ENCODE results near the gene NRDC. TPM values are rescaled to one million over a fixed set of nuclear protein-coding genes. Genes with fewer than 3 reads are reported as not detected.

NRDC gene
- total RNA-seq, 1 donor from 2014 or later = 127 TPM

DNA sequence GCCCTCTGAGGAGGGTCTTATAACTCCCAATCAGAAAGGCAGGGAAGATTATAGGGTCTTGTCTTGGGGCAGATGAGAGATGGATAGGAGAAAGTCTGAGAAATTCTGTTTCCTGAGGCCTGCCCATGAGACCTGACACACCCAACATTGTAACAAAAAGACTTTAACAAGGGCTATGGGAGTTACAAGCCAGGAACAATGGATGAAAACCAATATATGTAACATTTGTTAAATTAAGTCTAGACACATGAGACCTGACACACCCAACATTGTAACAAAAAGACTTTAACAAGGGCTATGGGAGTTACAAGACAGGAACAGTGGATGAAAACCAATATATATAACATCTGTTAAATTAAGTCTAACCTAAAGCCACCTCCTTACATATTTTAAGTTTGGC, 21.8 kb downstream of the NRDC start:
- no peaks in the 10 kb centered on the region for H3K36me3 Mint-ChIP-seq (ENCODE audit: unreplicated experiment)
- no peak overlapping the region for H3K27ac Mint-ChIP-seq (ENCODE audit: unreplicated experiment)
- no peaks in the 10 kb centered on the region for H3K9me3 Mint-ChIP-seq (ENCODE audit: unreplicated experiment)

DNA sequence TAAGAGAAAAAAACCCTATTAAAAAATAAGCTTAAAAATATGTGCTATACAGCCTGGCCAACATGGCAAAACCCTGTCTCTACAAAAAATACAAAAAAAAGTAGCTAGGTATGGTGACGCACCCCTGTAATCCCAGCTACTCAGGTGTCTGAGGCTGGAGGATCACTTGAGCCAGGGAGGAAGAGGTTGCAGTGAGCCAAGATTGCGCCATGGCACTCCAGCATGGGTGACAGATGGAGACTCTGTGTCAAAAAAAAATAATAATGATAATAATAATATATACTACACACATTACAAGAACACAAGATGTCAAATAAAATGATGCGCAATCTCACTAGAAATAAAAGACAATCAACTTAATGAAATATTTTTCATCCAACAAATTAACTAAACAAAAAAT, 22.9 kb downstream of the NRDC start:
- no peaks in the 10 kb centered on the region for H3K36me3 Mint-ChIP-seq (ENCODE audit: unreplicated experiment)
- DNase-seq = no peak
- TF ChIP-seq, protein P1, sequence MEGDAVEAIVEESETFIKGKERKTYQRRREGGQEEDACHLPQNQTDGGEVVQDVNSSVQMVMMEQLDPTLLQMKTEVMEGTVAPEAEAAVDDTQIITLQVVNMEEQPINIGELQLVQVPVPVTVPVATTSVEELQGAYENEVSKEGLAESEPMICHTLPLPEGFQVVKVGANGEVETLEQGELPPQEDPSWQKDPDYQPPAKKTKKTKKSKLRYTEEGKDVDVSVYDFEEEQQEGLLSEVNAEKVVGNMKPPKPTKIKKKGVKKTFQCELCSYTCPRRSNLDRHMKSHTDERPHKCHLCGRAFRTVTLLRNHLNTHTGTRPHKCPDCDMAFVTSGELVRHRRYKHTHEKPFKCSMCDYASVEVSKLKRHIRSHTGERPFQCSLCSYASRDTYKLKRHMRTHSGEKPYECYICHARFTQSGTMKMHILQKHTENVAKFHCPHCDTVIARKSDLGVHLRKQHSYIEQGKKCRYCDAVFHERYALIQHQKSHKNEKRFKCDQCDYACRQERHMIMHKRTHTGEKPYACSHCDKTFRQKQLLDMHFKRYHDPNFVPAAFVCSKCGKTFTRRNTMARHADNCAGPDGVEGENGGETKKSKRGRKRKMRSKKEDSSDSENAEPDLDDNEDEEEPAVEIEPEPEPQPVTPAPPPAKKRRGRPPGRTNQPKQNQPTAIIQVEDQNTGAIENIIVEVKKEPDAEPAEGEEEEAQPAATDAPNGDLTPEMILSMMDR (IDR thresholded peaks at IDR 0.05; ENCODE audit: partially characterized antibody, unreplicated experiment) = no peak
- no peaks in the 10 kb centered on the region for H3K9me3 Mint-ChIP-seq (ENCODE audit: unreplicated experiment)
- H3K4me3 Mint-ChIP-seq (ENCODE audit: unreplicated experiment) = no peak overlapping the region
- H3K27me3 Mint-ChIP-seq (ENCODE audit: unreplicated experiment) = no peaks in the 10 kb centered on the region
- no peak overlapping the region for H3K27ac Mint-ChIP-seq (ENCODE audit: unreplicated experiment)
- peaks cover 5% of the 10 kb centered on the region for H3K4me1 Mint-ChIP-seq (ENCODE audit: low read depth, unreplicated experiment)

More for the DNA sequence above, 21.8 kb downstream of the NRDC start:
- Mint-ChIP-seq H3K4me1 (ENCODE audit: low read depth, unreplicated experiment) (peaks cover 1% of the 10 kb centered on the region), H3K4me3 (ENCODE audit: unreplicated experiment) (no peak overlapping the region), H3K27me3 (ENCODE audit: unreplicated experiment) (no peaks in the 10 kb centered on the region)
- DNase-seq = no peak
- TF ChIP-seq, protein P1 (IDR thresholded peaks at IDR 0.05; ENCODE audit: partially characterized antibody, unreplicated experiment) = no peak

DNA sequence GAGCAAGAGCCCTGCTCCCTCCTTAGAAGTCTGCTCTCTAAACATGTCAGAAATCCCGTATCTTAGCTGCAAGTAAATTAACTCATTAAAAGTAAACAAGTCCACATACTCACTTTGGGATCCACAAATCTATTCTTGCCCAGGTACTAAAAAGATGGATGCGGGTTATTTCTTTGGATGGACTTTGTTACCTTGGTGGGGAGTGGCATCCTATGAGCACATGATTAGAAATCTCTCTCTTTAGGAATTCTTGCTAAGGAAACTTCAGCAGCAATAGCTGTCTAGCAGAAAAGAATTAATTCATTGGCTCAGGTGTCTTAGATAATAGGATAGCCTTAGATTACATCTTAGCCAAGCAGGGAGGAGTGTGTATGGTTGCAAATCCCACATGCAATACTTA, 25.2 kb downstream of the NRDC start:
- Mint-ChIP-seq H3K27ac (ENCODE audit: unreplicated experiment) (no peak overlapping the region), H3K36me3 (ENCODE audit: unreplicated experiment) (no peaks in the 10 kb centered on the region), H3K4me3 (ENCODE audit: unreplicated experiment) (no peak overlapping the region), H3K27me3 (ENCODE audit: unreplicated experiment) (no peaks in the 10 kb centered on the region), H3K9me3 (ENCODE audit: unreplicated experiment) (no peaks in the 10 kb centered on the region), H3K4me1 (ENCODE audit: low read depth, unreplicated experiment) (peaks cover 6% of the 10 kb centered on the region)
- no peak for DNase-seq
- TF ChIP-seq, protein P1 (IDR thresholded peaks at IDR 0.05; ENCODE audit: partially characterized antibody, unreplicated experiment) = no peak

DNA sequence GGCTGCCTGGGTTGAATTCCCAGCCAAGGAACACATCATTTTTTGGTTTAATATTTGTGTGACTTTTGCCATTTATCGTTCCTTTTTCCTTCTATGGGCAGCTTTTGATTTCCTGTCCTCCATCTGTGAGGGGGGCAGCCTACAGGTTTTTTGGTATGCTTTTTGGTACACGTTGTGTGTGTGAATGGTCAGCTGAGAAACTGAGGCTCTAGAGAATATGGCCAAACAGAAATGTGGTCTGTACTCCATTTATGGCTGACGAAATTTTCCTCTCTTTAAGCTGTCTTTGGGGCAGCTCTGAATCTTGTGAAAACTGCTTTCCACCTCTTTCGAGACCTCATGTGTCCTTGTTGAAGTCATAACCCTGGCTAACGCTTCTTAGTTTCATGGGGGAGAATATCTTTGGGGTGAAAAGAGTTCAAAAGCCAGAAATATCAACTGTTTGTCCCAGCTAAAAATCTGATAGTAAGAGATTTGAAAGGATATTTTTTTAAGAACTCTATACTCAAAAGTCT, 26.6 kb downstream of the NRDC start:
- no peak overlapping the region for H3K27ac Mint-ChIP-seq (ENCODE audit: unreplicated experiment)
- H3K36me3 Mint-ChIP-seq (ENCODE audit: unreplicated experiment) = no peaks in the 10 kb centered on the region
- H3K9me3 Mint-ChIP-seq (ENCODE audit: unreplicated experiment) = no peaks in the 10 kb centered on the region
- H3K4me1 Mint-ChIP-seq (ENCODE audit: low read depth, unreplicated experiment) = peaks cover 6% of the 10 kb centered on the region
- no peak overlapping the region for H3K4me3 Mint-ChIP-seq (ENCODE audit: unreplicated experiment)
- H3K27me3 Mint-ChIP-seq (ENCODE audit: unreplicated experiment) = no peaks in the 10 kb centered on the region
- TF ChIP-seq, protein P1 (IDR thresholded peaks at IDR 0.05; ENCODE audit: partially characterized antibody, unreplicated experiment) = no peak
- DNase-seq = no peak

DNA sequence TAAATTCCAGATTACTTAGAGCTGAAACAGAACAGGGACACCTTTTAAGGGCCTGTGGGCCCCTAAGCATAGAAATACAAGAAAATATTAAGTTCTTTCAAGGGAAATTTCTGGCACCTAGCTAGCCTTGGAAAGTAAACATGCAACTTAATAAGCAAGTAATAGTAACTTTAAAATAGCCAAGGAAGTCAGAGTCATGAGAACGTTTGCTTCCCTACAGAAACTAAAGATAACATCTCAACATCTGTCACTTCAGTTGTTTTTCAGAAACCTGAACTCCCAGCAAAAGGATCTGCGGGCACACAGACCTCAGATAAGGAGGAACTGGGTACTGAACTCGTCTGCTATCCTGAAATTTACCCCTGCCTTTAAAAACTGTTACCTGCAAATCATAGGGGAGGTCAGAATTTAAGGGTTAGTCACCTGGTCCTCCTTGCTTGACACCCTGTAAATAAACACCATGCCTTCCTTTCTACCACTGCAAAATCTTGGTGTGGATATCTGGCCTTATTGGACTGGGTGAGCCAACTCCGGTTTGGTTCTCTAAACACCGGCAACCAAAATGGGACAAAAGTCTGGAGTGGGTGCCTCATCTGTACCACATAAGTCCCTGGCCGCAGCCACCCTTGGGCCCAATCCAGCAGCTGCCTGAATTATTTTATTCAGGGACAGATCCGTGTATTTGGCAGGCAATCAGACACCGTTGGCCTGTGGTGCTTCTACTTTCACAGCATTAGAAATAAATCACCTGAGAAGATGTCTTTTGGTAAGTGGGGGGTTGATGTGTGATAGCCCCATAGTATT, 27.9 kb downstream of the NRDC start:
- Mint-ChIP-seq H3K4me3 (ENCODE audit: unreplicated experiment) (no peak overlapping the region), H3K4me1 (ENCODE audit: low read depth, unreplicated experiment) (peaks cover 6% of the 10 kb centered on the region), H3K36me3 (ENCODE audit: unreplicated experiment) (no peaks in the 10 kb centered on the region), H3K27ac (ENCODE audit: unreplicated experiment) (peak overlapping the region; percentile 20), H3K9me3 (ENCODE audit: unreplicated experiment) (peaks cover 1% of the 10 kb centered on the region), H3K27me3 (ENCODE audit: unreplicated experiment) (no peaks in the 10 kb centered on the region)
- TF ChIP-seq, protein P1 (IDR thresholded peaks at IDR 0.05; ENCODE audit: partially characterized antibody, unreplicated experiment) = no peak
- no peak for DNase-seq
